GM23338 (cell line): ENCODE data around the gene ARL9. TPM values are rescaled to one million over a fixed set of nuclear protein-coding genes. Genes with fewer than 3 reads are reported as not detected.

Source experiments
- ATAC-seq: fragments of 200-7000 bp; cut with Tn5 transposase; 3 replicates; pipeline ENCODE4 v1.9.1; 2020
- DNase-seq: peaks from one replicate; pipeline ENCODE4 v3.0.0-alpha.2; 2015; ENCODE audit warnings: low spot score
- H2AFZ ChIP-seq: fragments of 200-600 bp; sonication (generic); 2 replicates; pipeline ENCODE4 v1.8.0; 2016; ENCODE audit warnings: antibody characterized with exemption, mild to moderate bottlenecking, moderate library complexity
- H3F3A ChIP-seq: fragments of 200-600 bp; sonication (generic); replicated peaks from 2 replicates; pipeline ENCODE4 v1.8.0; 2017; ENCODE audit warnings: antibody characterized with exemption, mixed run types, low read depth
- H3K27ac ChIP-seq: fragments of 200-600 bp; sonication (generic); 2 replicates; pipeline ENCODE4 v1.6.1; 2016; ENCODE audit warnings: low read depth
- H3K27me3 ChIP-seq: fragments of 200-600 bp; sonication (generic); 2 replicates; pipeline ENCODE4 v1.8.0; 2016; ENCODE audit warnings: mild to moderate bottlenecking, mixed run types, moderate library complexity; ENCODE audit not compliant: insufficient read depth
- H3K36me3 ChIP-seq: fragments of 200-600 bp; sonication (generic); 2 replicates; pipeline ENCODE4 v1.8.0; 2016; ENCODE audit warnings: mild to moderate bottlenecking; ENCODE audit not compliant: insufficient read depth
- H3K4me1 ChIP-seq: fragments of 200-600 bp; sonication (generic); 2 replicates; pipeline ENCODE4 v1.8.0; 2016; ENCODE audit warnings: mild to moderate bottlenecking, moderate library complexity; ENCODE audit not compliant: insufficient read depth
- H3K4me2 ChIP-seq: fragments of 200-600 bp; sonication (generic); 2 replicates; pipeline ENCODE4 v1.7.1; 2017; ENCODE audit warnings: mixed run types
- H3K4me3 ChIP-seq: fragments of 200-600 bp; sonication (generic); 2 replicates; pipeline ENCODE4 v1.6.1; 2016; ENCODE audit warnings: mixed run types
- H3K79me2 ChIP-seq: fragments of 200-600 bp; sonication (generic); replicated peaks from 2 replicates; pipeline ENCODE4 v1.8.0; 2017; ENCODE audit warnings: mild to moderate bottlenecking; ENCODE audit not compliant: insufficient read depth
- H3K9me2 ChIP-seq: fragments of 200-600 bp; sonication (generic); 2 replicates; pipeline ENCODE4 v1.8.0; 2017; ENCODE audit not compliant: insufficient read depth
- H4K20me1 ChIP-seq: fragments of 200-600 bp; sonication (generic); replicated peaks from 2 replicates; pipeline ENCODE4 v1.8.0; 2017; ENCODE audit warnings: mild to moderate bottlenecking; ENCODE audit not compliant: insufficient read depth
- H3K27ac Mint-ChIP-seq: 2 replicates; pipeline ENCODE4 v1.8.0; 2020; ENCODE audit warnings: inconsistent platforms, mild to moderate bottlenecking, moderate library complexity, mixed read lengths
- H3K27me3 Mint-ChIP-seq: 3 replicates; pipeline ENCODE4 v1.8.0; 2022; ENCODE audit warnings: low read depth, mild to moderate bottlenecking, moderate library complexity, mixed read lengths, inconsistent platforms; ENCODE audit not compliant: insufficient read depth, poor library complexity
- H3K36me3 Mint-ChIP-seq: 3 replicates; pipeline ENCODE4 v1.8.0; 2021; ENCODE audit warnings: low read depth, mild to moderate bottlenecking, inconsistent platforms, moderate library complexity, mixed read lengths
- H3K4me1 Mint-ChIP-seq: 3 replicates; pipeline ENCODE4 v1.8.0; 2020; ENCODE audit warnings: mild to moderate bottlenecking, inconsistent platforms, mixed read lengths
- H3K4me3 Mint-ChIP-seq: 3 replicates; pipeline ENCODE4 v1.8.0; 2021; ENCODE audit warnings: moderate library complexity, mild to moderate bottlenecking, inconsistent platforms, mixed read lengths
- H3K9me3 Mint-ChIP-seq: 3 replicates; pipeline ENCODE4 v1.8.0; 2020; ENCODE audit warnings: moderate library complexity, mild to moderate bottlenecking, inconsistent platforms, mixed read lengths
- CREB1 ChIP-seq: fragments of 250-450 bp; sonication (Bioruptor Pico); IDR thresholded peaks from 2 replicates; pipeline ENCODE4 v1.5.0; 2020; ENCODE audit warnings: low read depth, mild to moderate bottlenecking, moderate library complexity
- ETS1 ChIP-seq: IDR thresholded peaks from 2 replicates; pipeline ENCODE4 v1.6.1; 2016; ENCODE audit warnings: antibody characterized with exemption
- EZH2 ChIP-seq: fragments of 200-600 bp; sonication (generic); IDR thresholded peaks from one replicate; pipeline ENCODE4 v1.8.0; 2017; ENCODE audit warnings: antibody characterized with exemption, mild to moderate bottlenecking, low read depth; ENCODE audit not compliant: unreplicated experiment
- EZH2phosphoT487 ChIP-seq: fragments of 200-600 bp; sonication (generic); IDR thresholded peaks from one replicate; pipeline ENCODE4 v1.8.1; 2018; ENCODE audit warnings: antibody characterized with exemption; ENCODE audit not compliant: unreplicated experiment
- JUNB ChIP-seq: IDR thresholded peaks from one replicate; pipeline ENCODE4 v1.6.1; 2016; ENCODE audit warnings: antibody characterized with exemption; ENCODE audit not compliant: unreplicated experiment
- NANOG ChIP-seq: IDR thresholded peaks from 2 replicates; pipeline ENCODE4 v1.6.1; 2016; ENCODE audit warnings: antibody characterized with exemption, borderline replicate concordance
- POLR2AphosphoS5 ChIP-seq: IDR thresholded peaks from 2 replicates; pipeline ENCODE4 v1.6.1; 2016; ENCODE audit warnings: antibody characterized with exemption, low read depth
- REST ChIP-seq: IDR thresholded peaks from one replicate; pipeline ENCODE4 v1.6.1; 2018; ENCODE audit warnings: antibody characterized with exemption; ENCODE audit not compliant: unreplicated experiment
- STAT1 ChIP-seq: IDR thresholded peaks from one replicate; pipeline ENCODE4 v1.6.1; 2016; ENCODE audit warnings: antibody characterized with exemption; ENCODE audit not compliant: unreplicated experiment
- ZNF114 ChIP-seq: fragments of 250-450 bp; sonication (Bioruptor Pico); IDR thresholded peaks from 2 replicates; pipeline ENCODE4 v1.5.0; 2020; ENCODE audit warnings: mild to moderate bottlenecking, moderate library complexity
- ZNF331 ChIP-seq: fragments of 250-450 bp; sonication (Bioruptor Pico); IDR thresholded peaks from 2 replicates; pipeline ENCODE4 v1.5.0; 2020; ENCODE audit warnings: low read depth, mild to moderate bottlenecking, moderate library complexity
- ZNF462 ChIP-seq: fragments of 250-450 bp; sonication (Bioruptor Pico); IDR thresholded peaks from 2 replicates; pipeline ENCODE4 v1.5.0; 2020; ENCODE audit warnings: mild to moderate bottlenecking, moderate library complexity
- polyA plus RNA-seq: library from polyadenylated mRNA; unstranded; fragments of >200 nt; fragmentation: Nextera tagmentation; extraction: Ambion mirVana; gene quantifications from 2 replicates; pipeline ENCODE4 v1.2.1, GENCODE V29; 2016
- total RNA-seq: library from RNA; depleted of rRNA; stranded (reverse); fragments of >200 nt; shearing (Covaris generic); gene quantifications from 2 replicates; pipeline ENCODE4 v1.2.3, GENCODE V29; 2014
- TF ChIP-seq, protein P1 (sequence below), 2 experiments: fragments of 200-600 bp in 1 of 2; sonication (generic) in 1 of 2; conservative IDR thresholded peaks; 2 replicates each; pipeline versions ENCODE4 v1.5.1 to v1.6.1; 2016 to 2017; ENCODE audit warnings: antibody characterized with exemption in 2 of 2, low read depth in 2 of 2, mild to moderate bottlenecking in 2 of 2, moderate library complexity in 1 of 2

Gene ARL9
- total and polyA plus RNA-seq, 2 experiments from 2014 or later: 0.37 TPM; not detected in 1

DNA sequence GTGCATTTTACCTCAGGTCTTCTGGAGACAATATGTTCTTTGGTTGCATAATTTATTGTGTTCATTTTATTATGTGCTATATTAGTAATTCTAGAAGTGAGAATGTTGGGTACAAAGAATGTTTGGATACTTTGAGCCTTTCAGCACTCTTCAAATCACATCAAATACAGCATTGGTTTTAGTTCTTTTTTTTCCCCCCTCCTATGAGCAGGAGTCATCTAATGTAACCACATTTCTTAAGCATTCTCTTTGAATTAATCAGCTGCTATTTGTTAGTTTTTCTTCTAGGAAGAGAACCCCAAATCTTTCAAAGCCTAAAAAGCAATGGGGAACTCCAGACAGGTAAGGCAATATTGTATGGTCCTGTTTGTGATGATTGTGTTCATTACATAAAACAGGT lies 46.7 kb downstream of the ARL9 start:
- Mint-ChIP-seq H3K27ac (no peak overlapping the region), H3K36me3 (no peaks in the 10 kb centered on the region), H3K9me3 (no peaks in the 10 kb centered on the region), H3K4me1 (peaks cover 3% of the 10 kb centered on the region; the same call in 2 of the 3 replicates), H3K27me3 (no peaks in the 10 kb centered on the region), H3K4me3 (no peak overlapping the region)
- ATAC-seq: no peak
- no peak for DNase-seq
- no peaks in the 10 kb centered on the region for H3K36me3 ChIP-seq
- no peaks in the 10 kb centered on the region for H3F3A ChIP-seq
- H3K27ac ChIP-seq: no peak overlapping the region
- H3K9me2 ChIP-seq: peaks cover 4% of the 10 kb centered on the region; the same call in 1 of the 2 replicates
- H2AFZ ChIP-seq: no peak overlapping the region
- H3K4me3 ChIP-seq: no peak overlapping the region
- TF ChIP-seq STAT1: no peak
- no peak for TF ChIP-seq ETS1
- no peak for TF ChIP-seq POLR2AphosphoS5
- TF ChIP-seq REST: no peak
- TF ChIP-seq JUNB: no peak
- no peak for TF ChIP-seq CREB1
- TF ChIP-seq EZH2: no peak
- TF ChIP-seq ZNF462: no peak
- TF ChIP-seq EZH2phosphoT487: no peak
- TF ChIP-seq, protein P1, sequence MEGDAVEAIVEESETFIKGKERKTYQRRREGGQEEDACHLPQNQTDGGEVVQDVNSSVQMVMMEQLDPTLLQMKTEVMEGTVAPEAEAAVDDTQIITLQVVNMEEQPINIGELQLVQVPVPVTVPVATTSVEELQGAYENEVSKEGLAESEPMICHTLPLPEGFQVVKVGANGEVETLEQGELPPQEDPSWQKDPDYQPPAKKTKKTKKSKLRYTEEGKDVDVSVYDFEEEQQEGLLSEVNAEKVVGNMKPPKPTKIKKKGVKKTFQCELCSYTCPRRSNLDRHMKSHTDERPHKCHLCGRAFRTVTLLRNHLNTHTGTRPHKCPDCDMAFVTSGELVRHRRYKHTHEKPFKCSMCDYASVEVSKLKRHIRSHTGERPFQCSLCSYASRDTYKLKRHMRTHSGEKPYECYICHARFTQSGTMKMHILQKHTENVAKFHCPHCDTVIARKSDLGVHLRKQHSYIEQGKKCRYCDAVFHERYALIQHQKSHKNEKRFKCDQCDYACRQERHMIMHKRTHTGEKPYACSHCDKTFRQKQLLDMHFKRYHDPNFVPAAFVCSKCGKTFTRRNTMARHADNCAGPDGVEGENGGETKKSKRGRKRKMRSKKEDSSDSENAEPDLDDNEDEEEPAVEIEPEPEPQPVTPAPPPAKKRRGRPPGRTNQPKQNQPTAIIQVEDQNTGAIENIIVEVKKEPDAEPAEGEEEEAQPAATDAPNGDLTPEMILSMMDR (conservative IDR thresholded peaks at IDR 0.05; ENCODE audit: low read depth in 2 of 2): no peak
- no peak for TF ChIP-seq ZNF331
- TF ChIP-seq ZNF114 (CRISPR knock-in tag): no peak
- TF ChIP-seq NANOG: no peak
- no peaks in the 10 kb centered on the region for H3K27me3 ChIP-seq
- H4K20me1 ChIP-seq: no peaks in the 10 kb centered on the region
- no peaks in the 10 kb centered on the region for H3K4me1 ChIP-seq
- no peaks in the 10 kb centered on the region for H3K79me2 ChIP-seq
- H3K4me2 ChIP-seq: no peak overlapping the region
